Measurements from ENCODE around the gene NTSR2. TPM values are rescaled to one million over a fixed set of nuclear protein-coding genes. Genes with fewer than 3 reads are reported as not detected.

NTSR2 gene
- total and polyA plus RNA-seq, 2 experiments from 2014 or later: not detected

GRCh38 chr2:11621410-11621809 lies 48.6 kb downstream of the NTSR2 start:
- TF ChIP-seq CTCF (IDR thresholded peaks at IDR 0.05; ENCODE audit: low read depth, low read length): no peak

GRCh38 chr2:11618708-11619062 lies 51.3 kb downstream of the NTSR2 start:
- peaks cover 52% of the 10 kb centered on the region for H3K36me3 ChIP-seq
- DNase-seq (ENCODE audit: low read depth in 1 of 2, low spot score in 1 of 2): no peak
- H3K27ac ChIP-seq: no peak overlapping the region
- H3K9me3 ChIP-seq (ENCODE audit: low read depth): no peaks in the 10 kb centered on the region
- TF ChIP-seq CTCF (IDR thresholded peaks at IDR 0.05; ENCODE audit: low read depth, low read length): no peak
- no peak overlapping the region for H3K4me3 ChIP-seq
- H3K27me3 ChIP-seq: no peaks in the 10 kb centered on the region
- H3K4me1 ChIP-seq (ENCODE audit: low read depth): no peaks in the 10 kb centered on the region

More at GRCh38 chr2:11621410-11621809, 48.6 kb downstream of the NTSR2 start:
- Histone ChIP-seq H3K4me1 (ENCODE audit: low read depth) (no peaks in the 10 kb centered on the region), H3K4me3 (no peak overlapping the region), H3K27me3 (no peaks in the 10 kb centered on the region), H3K9me3 (ENCODE audit: low read depth) (no peaks in the 10 kb centered on the region), H3K27ac (no peak overlapping the region), H3K36me3 (peaks cover 64% of the 10 kb centered on the region)
- DNase-seq (ENCODE audit: low read depth in 1 of 2, low spot score in 1 of 2): no peak

GRCh38 chr2:11617984-11618707 lies 51.8 kb downstream of the NTSR2 start:
- no peaks in the 10 kb centered on the region for H3K9me3 ChIP-seq (ENCODE audit: low read depth)
- H3K4me1 ChIP-seq (ENCODE audit: low read depth): no peaks in the 10 kb centered on the region
- no peak for TF ChIP-seq CTCF (IDR thresholded peaks at IDR 0.05; ENCODE audit: low read depth, low read length)
- no peak for DNase-seq (ENCODE audit: low read depth in 1 of 2, low spot score in 1 of 2)
- no peak overlapping the region for H3K27ac ChIP-seq
- no peaks in the 10 kb centered on the region for H3K27me3 ChIP-seq
- no peak overlapping the region for H3K4me3 ChIP-seq
- H3K36me3 ChIP-seq: peaks cover 56% of the 10 kb centered on the region

- no peak for TF ChIP-seq CTCF (IDR thresholded peaks at IDR 0.05; ENCODE audit: low read depth, low read length)
- DNase-seq (ENCODE audit: low read depth in 1 of 2, low spot score in 1 of 2): no peak
- Histone ChIP-seq H3K4me1 (ENCODE audit: low read depth) (no peaks in the 10 kb centered on the region), H3K27me3 (no peaks in the 10 kb centered on the region), H3K36me3 (peaks cover 57% of the 10 kb centered on the region), H3K4me3 (no peak overlapping the region), H3K9me3 (ENCODE audit: low read depth) (no peaks in the 10 kb centered on the region), H3K27ac (no peak overlapping the region)
Observed at GRCh38 chr2:11617527-11617926, 52.5 kb downstream of the NTSR2 start.

- H3K27ac ChIP-seq: no peak overlapping the region
- TF ChIP-seq CTCF (IDR thresholded peaks at IDR 0.05; ENCODE audit: low read depth, low read length): no peak
- no peaks in the 10 kb centered on the region for H3K27me3 ChIP-seq
- no peaks in the 10 kb centered on the region for H3K9me3 ChIP-seq (ENCODE audit: low read depth)
- H3K4me1 ChIP-seq (ENCODE audit: low read depth): no peaks in the 10 kb centered on the region
- DNase-seq (ENCODE audit: low read depth in 1 of 2, low spot score in 1 of 2): no peak
- peaks cover 60% of the 10 kb centered on the region for H3K36me3 ChIP-seq
- H3K4me3 ChIP-seq: no peak overlapping the region
Observed at GRCh38 chr2:11616851-11617415, 53.1 kb downstream of the NTSR2 start.
